HG03139 (cell line): ENCODE results near the gene BEGAIN.

ENCODE experiments used
- ATAC-seq: cut with Tn5 transposase; IDR thresholded peaks from one replicate; pipeline ENCODE4 v1.9.1; 2021; ENCODE audit not compliant: unreplicated experiment

The BEGAIN gene

GRCh38 chr14:100539766-100540140 lies 47.5 kb downstream of the BEGAIN start:
- no peak for ATAC-seq

GRCh38 chr14:100539003-100539660 lies 48.1 kb downstream of the BEGAIN start:
- no peak for ATAC-seq

DNA sequence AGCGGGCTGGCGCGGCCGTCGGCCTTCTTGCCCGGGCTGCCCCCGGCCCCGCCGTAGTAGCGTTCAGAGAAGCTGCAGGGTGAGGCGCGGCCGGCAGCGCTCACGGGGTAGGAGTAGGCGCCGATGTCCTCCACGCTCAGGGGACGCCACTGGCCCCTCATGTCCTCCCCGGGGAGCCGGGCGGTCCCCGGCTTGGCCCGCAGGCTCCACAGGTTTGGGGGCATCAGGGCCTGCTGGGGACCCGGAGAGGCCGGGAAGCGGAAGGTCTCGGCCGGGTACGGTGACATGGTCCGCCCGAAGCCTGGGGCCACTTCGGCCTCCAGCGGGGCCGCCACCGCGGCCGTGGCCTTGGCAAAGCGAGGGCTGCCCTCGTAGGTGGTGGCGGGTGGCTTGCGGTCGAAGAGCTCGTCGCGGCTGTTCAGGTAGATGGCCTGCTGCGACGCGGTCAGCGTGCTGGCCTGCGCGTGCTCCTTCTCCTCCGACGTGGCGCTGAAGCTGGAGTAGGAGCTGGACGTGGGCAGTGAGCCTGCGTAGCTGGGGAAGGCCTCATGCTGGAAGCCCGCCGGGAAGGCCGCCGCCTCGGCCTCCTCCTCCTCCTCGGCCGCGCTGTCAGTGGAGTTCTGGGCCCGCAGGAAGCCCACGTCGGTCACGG lies 48.7 kb downstream of the BEGAIN start:
- no peak for ATAC-seq

DNA sequence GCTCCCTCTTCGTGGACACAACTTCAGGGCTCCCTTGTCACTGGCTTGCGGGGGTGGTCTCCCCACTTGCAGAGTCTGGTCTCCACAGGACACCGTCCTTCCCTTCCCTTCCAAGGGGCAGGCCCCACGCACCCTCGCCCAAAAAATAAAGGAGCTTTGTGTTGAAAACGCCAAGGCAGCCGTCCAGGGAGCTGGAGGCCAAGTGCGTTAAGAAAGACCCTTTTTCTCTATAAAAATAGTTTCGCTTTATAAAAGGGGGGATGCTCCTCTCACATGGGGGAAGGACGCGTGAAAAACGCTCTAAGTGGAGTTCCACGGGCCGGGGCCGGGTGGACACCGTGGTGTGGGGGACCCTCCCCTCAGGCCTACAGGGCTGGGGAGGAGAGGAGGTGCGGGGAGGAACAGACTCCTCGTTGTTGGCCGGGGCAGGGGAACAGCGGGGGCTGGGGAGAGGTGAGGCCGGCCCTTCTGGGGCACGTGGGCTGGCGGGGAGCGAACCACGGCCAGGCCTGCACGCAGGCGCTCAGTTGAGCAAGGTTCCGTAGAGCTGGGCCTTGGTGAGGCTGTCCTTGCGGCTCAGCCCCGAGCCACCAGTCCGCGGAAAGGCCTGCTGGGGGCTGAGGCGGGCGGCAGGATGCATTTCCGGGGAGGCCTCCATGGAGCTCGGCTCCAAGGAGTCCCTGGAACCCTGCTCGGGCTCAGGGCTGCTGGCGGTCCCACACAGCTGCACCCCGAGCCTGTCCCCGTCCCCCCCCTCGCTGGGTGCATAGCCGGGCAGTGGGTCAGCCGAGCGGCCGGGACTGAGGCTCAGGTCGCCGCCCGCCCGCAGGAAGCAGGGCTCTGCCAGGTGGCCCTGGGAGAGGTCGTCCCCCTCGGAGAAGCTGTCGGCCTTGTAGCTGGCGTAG lies 49.5 kb downstream of the BEGAIN start:
- no peak for ATAC-seq

DNA sequence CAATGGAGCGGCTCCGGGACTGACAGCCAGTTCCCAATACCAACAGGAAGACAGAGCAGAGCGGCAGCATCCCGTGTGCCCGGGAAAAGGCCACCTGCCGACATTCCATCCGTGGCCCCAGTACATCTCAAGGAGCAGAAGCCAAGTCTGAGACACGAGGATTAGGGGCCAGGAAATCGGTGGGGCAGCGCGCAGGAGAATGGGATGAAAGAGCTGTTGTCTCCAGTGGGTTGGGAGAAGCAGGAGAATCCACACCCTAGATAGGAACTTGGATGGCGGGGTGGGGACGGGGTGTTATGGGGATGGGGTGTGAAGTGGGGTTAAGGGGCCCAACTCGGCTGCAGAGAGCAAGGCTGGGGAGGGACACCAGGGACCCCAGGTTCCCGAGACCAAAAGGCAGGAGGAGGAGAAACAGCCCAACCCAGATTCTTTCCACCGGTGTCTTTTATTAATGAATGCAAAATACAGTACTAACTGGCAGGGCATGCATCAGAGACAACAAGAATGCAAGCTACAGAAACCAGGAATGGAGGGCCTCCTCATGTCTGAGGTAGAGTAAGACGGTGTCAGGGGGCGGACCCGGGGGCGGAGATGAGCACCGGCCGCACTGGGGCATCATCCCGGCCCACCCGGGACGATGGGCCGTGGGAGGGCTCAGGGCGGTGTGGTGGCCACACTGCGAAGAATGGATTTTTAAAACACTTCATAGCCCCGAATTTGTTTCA lies 50.3 kb downstream of the BEGAIN start:
- ATAC-seq: no peak

- ATAC-seq: no peak
Measured at GRCh38 chr14:100536121-100536510, 51.1 kb downstream of the BEGAIN start.

- no peak for ATAC-seq
Measured at GRCh38 chr14:100535287-100536120, 51.7 kb downstream of the BEGAIN start.

GRCh38 chr14:100534528-100535286 lies 52.5 kb downstream of the BEGAIN start:
- ATAC-seq: no peak

- ATAC-seq: no peak
Measured at GRCh38 chr14:100533656-100534485, 53.3 kb downstream of the BEGAIN start.

DNA sequence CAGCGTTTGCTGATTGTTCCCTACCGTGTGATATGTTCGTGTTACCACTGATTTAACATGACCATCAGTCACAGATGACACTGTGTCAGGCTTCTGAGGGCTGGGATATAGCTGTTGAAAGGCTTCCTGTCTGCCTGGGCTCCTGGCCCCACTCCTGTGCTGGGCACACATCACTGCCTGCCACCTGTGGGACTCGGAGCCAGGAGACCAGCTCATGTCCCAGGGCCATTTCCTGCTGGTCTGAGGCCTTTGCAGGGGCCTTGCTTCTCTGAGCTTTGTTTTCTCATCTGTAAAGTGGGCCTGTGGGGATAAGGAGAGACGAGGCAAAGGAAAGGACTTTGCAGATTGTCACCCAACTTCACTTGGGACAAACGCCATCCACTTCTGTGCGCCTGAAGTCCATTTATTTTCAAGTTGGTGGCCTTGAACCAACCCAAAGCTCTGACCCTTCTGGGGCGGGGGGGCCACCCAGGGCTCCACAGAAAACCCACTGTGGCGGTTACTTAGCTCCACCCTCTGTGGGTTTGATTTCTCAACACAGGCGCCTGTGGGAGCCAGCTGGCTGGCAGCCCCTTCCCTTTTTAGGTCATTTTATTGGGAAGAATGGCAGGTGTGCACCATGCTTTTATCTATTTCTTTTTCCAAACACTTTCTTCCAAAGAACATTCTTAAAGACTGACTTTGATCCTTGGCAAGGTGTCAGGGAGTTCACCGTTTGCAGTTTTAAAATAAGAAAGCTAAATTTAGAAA lies 54.1 kb downstream of the BEGAIN start:
- no peak for ATAC-seq

DNA sequence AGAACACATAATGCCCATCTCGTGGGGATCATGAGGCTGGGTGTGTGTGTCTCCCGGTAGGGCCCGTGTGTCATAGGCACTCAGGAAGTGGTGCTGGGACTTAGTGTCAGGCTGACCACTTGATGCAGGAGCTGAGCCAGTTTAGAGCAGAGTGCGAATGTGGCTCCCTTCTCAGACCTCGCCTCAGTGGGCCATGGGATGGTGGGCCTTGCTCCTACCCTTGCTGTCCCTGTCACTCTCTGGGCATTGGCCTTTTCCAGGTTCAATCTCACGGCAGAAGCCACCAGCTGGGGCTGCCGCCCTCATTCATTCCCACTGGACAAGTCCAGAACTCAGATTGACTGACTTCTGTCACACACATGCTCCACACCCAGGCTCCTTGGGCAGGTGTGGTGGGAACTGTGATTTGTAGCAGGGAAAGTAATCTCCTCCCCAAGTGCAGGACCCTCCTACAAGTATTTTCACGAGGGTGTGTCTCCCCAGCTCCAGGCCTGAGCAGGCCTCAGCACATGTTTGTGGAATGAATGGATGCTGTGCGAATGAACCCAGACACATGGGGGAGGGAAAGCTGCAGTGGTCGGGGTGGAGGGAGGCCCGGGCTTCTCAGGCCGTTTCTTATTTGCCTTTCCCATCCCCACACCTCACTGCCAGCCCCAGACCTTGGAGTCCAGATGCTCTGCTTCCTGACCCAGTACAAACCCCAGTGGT lies 54.9 kb downstream of the BEGAIN start:
- no peak for ATAC-seq

DNA sequence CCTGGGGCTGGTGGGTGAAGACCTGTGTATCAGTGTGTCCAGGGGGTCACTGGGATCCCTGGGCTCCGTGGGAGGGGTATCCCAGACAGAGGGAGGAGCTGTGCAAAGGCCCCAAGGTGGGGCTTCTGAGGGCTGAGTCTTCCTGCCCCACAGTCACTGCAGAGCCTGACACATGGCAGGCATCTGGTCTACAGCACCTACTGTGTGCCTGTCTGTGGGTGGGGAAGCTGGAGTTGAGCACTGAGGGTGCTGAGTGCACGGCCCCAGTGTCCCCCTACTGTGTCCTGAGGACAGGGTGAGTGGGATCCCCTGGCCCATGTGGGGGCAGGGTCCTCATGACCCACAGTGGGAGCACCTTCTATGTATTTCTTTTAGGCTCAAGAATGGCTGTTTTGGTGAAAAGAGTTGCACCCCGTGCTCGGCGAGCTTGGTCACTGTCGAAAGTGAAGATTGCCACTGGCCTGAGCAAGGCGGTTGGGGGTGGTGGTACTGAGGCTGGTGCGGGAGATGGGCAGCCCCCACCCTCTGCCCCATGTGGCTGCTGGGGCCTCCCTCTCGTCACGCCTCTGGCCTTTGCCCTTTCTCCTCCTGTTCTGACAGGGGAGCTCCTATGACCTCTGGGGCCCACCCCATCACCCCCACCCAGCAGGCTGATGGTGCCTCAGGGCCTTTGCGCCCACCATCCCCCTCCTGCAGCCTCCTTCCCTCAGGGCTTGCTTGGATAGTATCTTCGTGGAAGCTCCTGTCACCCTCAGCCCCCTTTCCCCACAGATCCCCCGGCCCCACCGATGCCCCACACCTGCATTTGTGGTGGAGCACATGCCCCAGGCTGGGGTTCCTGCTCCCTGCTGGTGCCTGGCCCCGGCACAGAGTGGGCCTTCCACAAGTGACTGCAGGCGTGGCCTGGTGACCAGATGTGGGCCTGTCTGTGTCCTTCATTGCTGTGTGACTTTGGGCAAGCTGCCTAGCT lies 55.8 kb downstream of the BEGAIN start:
- ATAC-seq: no peak

- no peak for ATAC-seq
Measured at GRCh38 chr14:100530270-100531072, 56.7 kb downstream of the BEGAIN start.

- no peak for ATAC-seq
Measured at GRCh38 chr14:100529561-100530031, 57.6 kb downstream of the BEGAIN start.

GRCh38 chr14:100528962-100529560 lies 58.2 kb downstream of the BEGAIN start:
- no peak for ATAC-seq
